Measurements from ENCODE around the gene ULK1. TPM values are rescaled to one million over a fixed set of nuclear protein-coding genes. Genes with fewer than 3 reads are reported as not detected.

ULK1 gene
- total RNA-seq, 2 experiments from 2014 or later, result 13.3 to 15.5 TPM

DNA sequence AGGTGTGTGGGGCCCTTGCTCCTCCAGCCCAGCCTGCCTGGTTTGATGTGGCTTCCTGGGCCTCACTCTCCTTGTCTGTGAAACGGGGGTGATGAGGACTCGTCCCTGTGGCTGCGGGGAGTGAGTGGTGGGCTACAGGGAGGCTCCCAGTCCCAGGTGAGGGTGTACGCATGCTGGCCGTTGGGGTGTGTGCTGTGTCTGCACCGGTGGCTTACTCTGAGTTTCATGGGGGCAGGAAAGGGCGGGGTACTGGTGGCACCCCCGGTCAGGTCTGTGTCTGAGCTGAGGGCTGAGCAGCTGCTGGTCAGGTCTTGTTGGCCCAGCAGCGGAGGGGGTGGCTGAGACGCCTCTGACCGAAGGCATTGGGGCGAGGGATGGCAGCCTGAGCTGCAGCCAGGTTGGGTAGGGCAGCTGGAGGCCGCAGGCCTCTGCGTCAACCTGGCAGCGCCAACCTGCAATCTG lies 11.2 kb downstream of the ULK1 start:
- ChIA-PET CTCF (no interaction called here), POLR2A (interaction anchor here (1.1 kb wide), 1 partner anchor 9 kb away, joined by 7 read pairs; no protein-coding TSS in a partner anchor)

GRCh38 chr12:131907379-131908091 lies 13.1 kb downstream of the ULK1 start:
- ChIA-PET POLR2A (no interaction called here), CTCF (no interaction called here)
- H3K27ac Mint-ChIP-seq, result no peak overlapping the region
- H3K36me3 Mint-ChIP-seq (ENCODE audit: low read depth), result no peaks in the 10 kb centered on the region
- no peak for TF ChIP-seq CTCF (IDR thresholded peaks at IDR 0.05)
- H3K4me1 Mint-ChIP-seq (ENCODE audit: low read depth), result peaks cover 11% of the 10 kb centered on the region
- DNase-seq, result no peak
- no peaks in the 10 kb centered on the region for H3K27me3 Mint-ChIP-seq
- intact Hi-C loops (cut with micrococcal nuclease), result no loop called here
- no peak for ATAC-seq
- no peak overlapping the region for H3K4me3 Mint-ChIP-seq
- H3K9me3 Mint-ChIP-seq, result no peaks in the 10 kb centered on the region

More for the DNA sequence above, 11.2 kb downstream of the ULK1 start:
- no peaks in the 10 kb centered on the region for H3K27me3 Mint-ChIP-seq
- DNase-seq (no peak), ATAC-seq (no peak)
- TF ChIP-seq CTCF (IDR thresholded peaks at IDR 0.05), result no peak
- H3K27ac Mint-ChIP-seq, result no peak overlapping the region
- no peaks in the 10 kb centered on the region for H3K36me3 Mint-ChIP-seq (ENCODE audit: low read depth)
- no peak overlapping the region for H3K4me3 Mint-ChIP-seq
- intact Hi-C loops (cut with micrococcal nuclease), result no loop called here
- H3K9me3 Mint-ChIP-seq, result no peaks in the 10 kb centered on the region
- H3K4me1 Mint-ChIP-seq (ENCODE audit: low read depth), result peaks cover 11% of the 10 kb centered on the region

DNA sequence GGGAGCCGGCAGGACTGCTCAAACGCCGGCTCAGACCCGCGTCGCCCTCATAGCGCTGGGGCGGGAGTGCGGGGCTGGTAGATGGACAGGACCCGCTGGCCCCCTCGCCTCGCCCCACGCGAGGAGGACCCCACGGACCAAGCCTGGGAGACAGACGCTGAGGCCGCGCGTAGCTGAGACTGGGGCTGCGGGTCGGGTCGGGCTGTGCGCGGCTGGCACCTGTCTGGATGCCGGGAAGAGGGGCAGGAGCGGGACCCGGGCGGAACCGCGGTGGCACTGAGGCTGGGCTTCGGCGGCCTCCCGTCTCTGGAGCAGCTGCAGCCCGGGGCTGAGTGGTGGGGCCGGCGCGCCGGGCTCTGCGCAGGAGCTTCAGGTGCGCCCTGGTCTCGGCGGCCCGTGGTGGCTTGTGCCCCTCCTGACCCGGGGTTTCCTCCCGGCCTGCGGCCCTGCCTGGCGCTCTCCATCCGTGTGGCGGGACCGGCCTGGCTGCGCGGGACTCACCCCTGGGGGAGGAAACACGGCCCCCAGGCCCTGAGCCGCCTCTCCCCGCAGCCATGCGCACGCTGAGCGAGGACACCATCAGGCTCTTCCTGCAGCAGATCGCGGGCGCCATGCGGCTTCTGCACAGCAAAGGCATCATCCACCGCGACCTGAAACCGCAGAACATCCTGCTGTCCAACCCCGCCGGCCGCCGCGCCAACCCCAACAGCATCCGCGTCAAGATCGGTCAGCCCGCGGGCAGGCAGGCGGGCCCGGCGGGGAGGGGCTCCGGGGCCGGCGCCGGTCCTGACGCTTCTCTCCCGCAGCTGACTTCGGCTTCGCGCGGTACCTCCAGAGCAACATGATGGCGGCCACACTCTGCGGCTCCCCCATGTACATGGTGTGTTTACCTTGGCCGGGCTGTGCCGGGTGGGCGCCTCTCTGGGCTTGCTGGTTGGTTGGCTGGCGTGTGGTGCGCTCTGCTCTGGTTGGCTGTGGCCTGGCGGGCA lies 14.0 kb downstream of the ULK1 start:
- DNase-seq (no peak), ATAC-seq (no peak)
- intact Hi-C loops (cut with micrococcal nuclease), result no loop called here
- H3K27ac Mint-ChIP-seq, result no peak overlapping the region
- no peaks in the 10 kb centered on the region for H3K9me3 Mint-ChIP-seq
- peaks cover 10% of the 10 kb centered on the region for H3K4me1 Mint-ChIP-seq (ENCODE audit: low read depth)
- H3K27me3 Mint-ChIP-seq, result no peaks in the 10 kb centered on the region
- no peaks in the 10 kb centered on the region for H3K36me3 Mint-ChIP-seq (ENCODE audit: low read depth)
- ChIA-PET CTCF (no interaction called here), POLR2A (no interaction called here)
- H3K4me3 Mint-ChIP-seq, result no peak overlapping the region
- TF ChIP-seq CTCF (IDR thresholded peaks at IDR 0.05), result no peak

- no peak overlapping the region for H3K27ac Mint-ChIP-seq
- ChIA-PET POLR2A (no interaction called here), CTCF (no interaction called here)
- no peaks in the 10 kb centered on the region for H3K27me3 Mint-ChIP-seq
- ATAC-seq (no peak), DNase-seq (no peak)
- intact Hi-C loops (cut with micrococcal nuclease), result no loop called here
- no peak for TF ChIP-seq CTCF (IDR thresholded peaks at IDR 0.05)
- H3K9me3 Mint-ChIP-seq, result no peaks in the 10 kb centered on the region
- H3K36me3 Mint-ChIP-seq (ENCODE audit: low read depth), result no peaks in the 10 kb centered on the region
- peaks cover 7% of the 10 kb centered on the region for H3K4me1 Mint-ChIP-seq (ENCODE audit: low read depth)
- H3K4me3 Mint-ChIP-seq, result no peak overlapping the region
Measured at GRCh38 chr12:131909081-131909751, 14.8 kb downstream of the ULK1 start.

Measured in activated CD8-positive, alpha-beta T cell treated with anti-CD3 and anti-CD28 coated beads for 36 hours (primary cell).